GM11168 (cell line): Measurements from ENCODE around the gene RAB11FIP5.
"Not testable (repeated sequence)": the region's sequence is repeated elsewhere in the genome, so short reads cannot be mapped to it uniquely, and the experiment has no call there.

Experiments
- in situ Hi-C: fragments of 300-500 bp; cut with MboI; formaldehyde crosslinking; loops from one replicate; pipeline ENCODE4 v1.12.0; 2022; ENCODE audit warnings: low sequenced_read_pairs; ENCODE audit not compliant: unreplicated experiment

Gene RAB11FIP5

DNA sequence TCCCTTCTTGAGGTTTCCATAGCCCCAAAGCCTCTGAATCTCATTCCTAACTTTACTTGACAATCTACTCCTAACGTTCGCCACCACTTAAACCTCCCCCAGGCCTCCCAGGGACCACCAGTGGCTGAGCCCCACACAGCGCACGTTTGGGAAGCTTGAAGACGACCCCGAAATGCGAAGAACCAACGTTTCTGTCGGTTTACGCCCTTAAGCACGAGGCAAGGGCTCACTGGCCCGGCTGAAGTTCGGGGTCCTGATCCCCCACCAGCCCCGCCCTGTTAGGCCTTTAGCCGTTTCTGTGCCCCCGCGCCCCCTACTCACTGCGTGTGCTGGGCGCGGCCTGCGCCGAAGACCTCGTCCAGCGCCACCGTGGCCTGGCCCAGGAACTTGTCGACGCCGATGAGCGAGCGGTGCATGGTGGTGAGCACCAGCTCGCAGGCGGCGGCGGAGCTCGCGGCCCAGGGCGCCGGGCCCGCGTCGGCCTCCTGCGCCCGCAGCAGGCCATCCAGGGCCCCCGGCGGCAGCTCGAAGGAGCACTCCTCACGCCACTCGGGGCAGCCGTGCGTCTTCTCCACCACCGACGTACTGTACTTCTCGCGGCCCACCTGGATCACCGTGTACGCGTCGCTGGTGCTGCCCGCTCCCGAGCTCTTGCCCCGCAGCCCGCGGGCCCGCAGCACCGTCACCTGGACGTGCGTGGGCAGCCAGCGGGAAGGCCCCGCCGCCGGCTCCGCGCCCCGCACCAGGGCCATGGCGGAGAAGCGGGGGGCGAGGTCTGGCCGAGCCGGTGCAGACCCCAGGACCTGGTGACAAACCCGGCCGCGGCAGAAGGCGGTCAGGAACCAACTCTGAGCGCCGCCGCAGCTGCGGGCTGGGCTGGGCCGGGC lies 479 bp downstream of the RAB11FIP5 start:
- in situ Hi-C loops: no loop called here

DNA sequence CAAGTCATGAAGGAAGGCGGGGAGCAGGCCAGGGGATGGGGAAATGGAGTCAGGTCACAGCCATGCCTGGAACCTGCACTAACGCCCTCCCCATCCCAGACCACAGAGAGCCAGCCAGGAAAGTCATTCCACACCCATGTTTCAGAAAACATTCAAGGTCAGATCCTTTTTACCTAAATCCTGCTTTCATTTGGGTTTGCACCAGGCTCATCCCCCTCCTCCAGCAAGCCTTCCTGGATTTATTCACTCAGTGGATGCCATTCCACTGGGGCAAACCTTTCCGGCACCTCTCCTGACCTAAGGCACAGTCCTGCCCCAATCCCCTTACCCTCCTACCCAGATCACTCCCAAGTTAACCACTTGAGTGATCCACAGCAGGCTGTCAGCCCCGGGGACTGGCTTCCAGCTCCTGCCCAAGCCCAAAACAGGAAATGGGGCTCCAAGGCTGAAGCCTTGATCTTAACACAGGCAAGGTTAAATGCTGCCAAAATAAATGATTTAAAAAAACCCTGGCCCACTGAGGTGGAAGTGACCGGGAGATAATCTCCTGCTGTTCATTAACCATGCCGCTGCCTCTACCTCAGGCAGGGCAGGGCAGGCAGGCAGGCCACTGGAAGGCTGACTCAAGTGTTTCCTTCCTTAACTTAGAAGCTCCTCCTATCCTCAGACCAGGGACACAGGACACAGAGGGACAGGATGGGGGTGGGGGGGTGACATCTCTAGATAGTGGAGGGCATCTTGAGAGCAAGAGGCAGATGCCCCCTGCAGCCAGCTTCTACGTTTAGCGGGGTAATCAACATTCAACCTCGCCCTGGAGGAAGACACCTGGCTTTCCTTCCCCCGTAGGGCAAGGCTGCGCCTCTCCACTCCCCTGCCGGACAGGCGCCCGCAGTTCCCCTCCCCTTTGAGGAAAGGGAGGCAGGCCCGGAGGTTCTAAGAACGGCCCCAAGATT lies 1.4 kb downstream of the RAB11FIP5 start:
- in situ Hi-C loops: no loop called here

DNA sequence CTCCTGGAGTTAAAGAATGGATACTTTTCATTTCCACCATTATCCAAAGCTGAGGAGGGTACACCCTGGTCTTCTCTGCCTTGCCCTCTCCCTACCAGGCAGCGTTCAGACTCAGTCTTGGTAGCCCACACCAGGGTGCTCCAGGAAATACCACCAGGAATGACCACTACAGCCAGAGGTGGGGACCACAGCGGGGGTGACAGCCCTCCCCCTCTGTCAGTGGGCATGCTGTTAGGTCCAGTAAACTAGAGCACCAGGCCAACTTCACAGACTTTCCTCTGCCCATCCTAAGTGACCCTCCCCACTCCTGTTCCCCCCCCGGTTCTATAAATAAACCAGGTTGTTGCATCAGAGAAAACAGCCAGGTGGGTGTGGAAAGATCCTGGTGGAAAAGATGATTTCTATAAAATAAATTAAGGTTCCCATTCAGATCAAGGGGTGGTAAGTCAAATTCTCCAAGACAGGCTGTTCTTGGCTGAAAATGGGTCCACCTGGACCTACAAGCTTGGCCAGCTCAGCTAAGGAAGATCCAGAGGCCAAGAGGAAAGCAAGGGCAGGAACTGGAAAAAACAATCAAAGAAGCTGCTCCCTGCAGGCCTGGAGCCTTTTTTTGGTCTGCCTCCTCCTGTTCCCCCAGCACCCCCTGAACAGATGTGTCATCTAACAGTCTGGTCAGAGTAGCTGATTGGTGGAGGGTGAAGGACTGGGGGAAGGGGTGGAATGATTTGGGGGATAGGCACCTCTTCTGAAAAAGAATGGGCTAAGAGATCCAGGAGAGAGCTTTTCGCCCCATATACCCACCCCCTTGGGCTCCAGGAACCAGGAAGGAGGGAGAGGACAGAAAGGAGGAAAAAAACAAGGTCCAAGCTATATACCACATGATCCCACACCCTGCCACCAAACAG lies 2.3 kb downstream of the RAB11FIP5 start:
- in situ Hi-C loops: no loop called here

DNA sequence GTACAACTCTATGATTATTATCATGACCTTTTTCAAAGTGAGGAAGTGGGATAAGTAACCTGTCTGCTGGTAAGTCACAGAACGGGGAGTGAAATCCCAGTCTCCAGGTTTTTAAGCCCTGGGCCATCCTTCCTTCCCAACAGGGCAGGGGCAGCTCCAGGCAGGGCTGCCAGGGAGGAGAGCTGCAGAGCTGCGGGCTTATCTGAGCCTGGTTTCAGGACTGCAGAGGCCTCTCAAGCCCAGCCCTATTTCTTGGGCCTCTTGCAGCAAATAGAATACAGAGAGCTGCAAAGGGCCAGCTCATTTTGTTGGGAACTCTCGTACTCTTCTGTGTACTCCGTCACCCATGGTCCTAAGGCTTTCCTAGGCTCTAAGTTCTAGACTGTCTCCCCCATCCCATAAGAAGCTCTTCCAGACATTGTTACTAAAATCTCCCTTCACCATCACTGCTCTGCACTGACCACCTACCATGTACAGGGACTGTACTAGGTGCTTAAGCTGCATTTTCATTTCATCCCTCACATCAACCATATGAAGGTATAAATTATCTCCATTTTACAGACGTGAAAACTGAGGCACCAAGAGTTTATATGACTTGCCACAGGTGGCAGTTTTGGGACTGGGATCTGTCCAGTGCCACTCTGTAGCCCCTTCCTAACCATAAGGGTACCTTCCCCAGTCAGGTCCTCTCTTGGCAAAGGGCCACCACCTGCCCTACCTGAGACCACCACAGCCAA lies 3.1 kb downstream of the RAB11FIP5 start:
- in situ Hi-C loops: no loop called here

DNA sequence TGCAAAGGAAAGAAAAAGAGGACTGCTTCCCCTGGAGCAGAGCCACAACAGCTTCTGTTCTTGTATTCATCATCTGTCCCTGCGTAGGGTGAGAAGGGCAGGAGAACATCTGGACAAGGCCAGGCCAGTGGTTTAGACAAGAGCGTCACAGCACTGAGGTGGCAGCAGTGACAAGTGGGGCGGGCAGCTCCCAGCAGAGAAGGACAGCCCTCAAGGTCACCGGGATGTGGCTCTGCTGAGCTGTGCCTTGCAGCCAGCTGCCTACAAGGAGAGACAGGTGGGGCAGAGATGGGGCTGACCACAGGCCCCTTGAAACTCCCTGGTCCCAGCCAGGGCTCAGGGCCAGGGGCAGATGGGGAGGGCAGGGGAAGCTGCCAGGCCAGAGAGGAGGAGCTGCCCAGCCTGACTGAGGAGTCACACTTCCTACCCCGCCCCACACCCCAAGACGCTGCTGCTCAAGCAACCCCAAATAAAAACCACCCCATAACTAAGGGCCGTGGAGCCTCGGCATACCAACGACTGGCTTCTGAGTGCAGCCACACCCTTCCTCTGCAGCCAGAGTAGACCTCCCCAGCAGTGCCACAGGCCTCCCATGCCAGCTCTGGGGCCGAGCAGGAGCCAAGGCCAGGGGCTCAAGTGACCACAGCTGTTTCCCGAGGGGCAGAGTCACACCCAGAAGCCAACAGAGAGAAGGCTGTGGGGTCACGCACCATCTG lies 5.4 kb downstream of the RAB11FIP5 start:
- in situ Hi-C loops: no loop called here

DNA sequence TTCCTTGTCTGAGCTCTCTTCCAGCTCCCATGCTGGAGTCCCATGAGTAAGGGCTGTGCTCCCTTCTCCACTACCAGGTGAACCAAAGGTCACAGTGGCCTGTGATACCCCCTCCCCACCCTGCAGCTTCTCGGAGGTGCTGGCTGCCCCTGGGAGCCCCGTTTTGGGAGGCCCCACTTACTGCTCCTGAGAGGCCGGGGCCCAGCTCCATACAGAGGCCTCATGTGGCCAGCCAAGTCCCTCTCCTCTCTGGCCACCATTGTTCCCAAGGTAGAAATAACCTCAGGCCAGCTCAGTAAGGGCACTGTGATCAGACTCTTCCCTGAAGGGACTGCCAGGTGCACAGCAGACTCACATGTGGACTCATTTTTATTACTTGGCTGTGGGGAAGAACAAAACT lies 6.0 kb downstream of the RAB11FIP5 start:
- in situ Hi-C loops: no loop called here

DNA sequence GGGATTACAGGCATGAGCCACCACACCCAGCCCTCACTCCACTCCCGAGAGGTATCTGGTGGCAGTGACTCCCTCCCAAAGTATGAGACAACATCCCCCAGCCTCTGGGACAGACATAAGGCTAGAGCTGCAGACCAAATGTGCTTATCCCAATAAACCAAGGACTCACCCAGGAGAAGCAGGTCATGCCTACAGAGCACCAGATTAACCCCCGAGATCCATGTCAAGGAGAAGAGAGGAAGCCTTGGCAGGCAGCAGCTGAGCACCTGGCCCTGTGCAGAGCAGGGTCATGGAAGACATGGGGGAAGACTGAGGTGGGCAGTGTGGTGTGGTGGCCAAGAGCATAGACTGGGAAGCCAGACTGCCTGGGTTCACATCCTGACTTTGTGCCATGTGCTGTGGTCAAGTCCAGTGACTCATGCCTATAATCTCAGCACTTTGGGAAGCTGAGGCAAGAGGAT lies 7.2 kb downstream of the RAB11FIP5 start:
- in situ Hi-C loops: no loop called here

DNA sequence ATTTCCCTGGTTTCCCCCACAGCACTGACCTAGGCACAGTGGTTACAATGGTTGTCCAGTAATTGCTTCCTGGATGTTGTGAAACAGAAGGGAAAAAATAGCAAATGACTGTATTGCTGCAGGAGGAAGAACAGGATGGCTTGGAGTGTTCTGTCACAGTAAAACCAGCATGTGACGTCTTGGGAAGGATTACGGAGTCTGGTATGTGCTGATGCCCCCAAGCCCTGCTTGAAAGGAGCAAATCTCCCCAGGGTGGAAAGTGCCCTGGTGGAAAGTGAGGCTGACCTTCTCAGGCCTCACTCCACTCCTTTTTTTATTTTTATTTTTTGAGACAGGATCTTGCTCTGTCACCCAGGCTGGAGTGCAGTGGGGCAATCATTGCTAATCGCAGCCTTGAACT lies 7.8 kb downstream of the RAB11FIP5 start:
- in situ Hi-C loops: loop anchor here (5.0 kb wide), 1 partner anchor 72 kb away; no protein-coding TSS in a partner anchor

DNA sequence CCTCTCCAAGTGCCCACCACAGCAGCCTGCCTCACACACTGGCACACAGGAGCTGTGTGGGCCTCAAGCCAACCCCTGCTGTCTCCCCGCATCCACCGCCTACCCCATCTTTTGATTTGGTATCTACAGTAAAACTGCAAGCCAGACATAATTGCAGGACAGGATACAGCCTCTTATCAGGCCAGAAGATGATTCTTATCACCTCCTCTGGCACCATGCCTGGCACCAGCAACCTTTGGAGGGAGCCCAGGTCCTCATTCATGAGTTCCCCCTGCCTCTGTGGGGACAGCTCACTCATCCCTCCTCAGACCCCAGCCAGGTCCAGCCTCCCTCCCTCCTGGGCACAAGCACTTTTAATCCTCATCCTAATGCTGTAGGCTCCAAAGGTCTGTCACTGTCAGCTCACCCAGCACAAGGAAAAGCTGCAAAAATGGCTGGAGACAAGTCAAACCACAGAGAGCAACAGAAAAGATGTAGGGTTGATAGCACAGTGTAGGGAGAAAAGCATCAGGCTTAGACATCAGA lies 9.7 kb downstream of the RAB11FIP5 start:
- in situ Hi-C loops: loop anchor here (5.0 kb wide), 1 partner anchor 74 kb away; no protein-coding TSS in a partner anchor

DNA sequence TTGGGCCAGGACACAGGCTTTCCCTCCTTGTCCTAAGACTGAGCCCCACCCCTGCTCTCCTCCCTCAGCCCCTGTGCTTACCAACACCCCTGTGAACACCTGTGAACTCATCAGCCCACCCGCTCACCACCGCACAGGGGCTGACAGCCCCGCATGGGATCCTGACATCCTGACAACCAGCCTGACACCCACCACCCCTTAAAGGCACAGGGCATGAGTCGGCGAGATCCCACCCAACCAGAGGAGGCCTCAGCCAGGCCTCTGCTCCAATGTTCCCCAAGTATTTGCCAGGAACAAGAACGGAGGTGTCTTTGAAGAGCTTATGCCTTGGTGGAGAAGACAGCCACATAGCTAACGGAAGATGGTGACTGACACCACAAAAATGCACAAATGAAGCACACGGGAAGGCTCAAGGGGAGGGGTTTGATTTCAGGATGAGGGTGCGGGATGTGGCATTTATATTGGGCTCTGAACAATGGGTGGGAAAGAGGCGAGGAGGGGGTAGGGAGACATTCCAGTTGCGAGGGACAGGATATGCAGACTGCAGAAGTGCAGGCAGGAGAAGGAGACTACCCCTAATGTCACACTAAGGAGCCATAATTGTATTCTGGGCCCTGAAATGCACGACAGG lies 11.0 kb downstream of the RAB11FIP5 start:
- in situ Hi-C loops: loop anchor here (5.0 kb wide), 1 partner anchor 76 kb away; no protein-coding TSS in a partner anchor

DNA sequence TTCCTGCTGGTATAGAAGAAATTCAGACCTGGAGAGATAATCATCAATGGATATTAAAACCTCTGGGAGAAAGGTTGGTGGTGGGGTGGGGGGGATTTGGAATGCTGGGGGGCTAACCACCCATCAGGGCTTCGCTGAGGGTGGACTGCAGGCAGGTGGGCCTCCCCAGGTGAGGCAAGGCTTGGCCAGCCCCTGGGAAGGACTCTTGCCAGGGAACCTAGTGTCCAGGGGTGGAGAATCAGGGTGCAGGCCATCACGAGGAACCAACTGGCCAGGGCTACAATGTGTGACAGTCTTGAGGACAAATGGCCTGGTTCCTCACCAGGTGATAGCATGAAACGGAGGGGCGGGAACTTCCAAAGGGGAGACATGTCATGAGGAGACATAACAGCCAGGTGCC lies 11.8 kb downstream of the RAB11FIP5 start:
- in situ Hi-C loops: loop anchor here (5.0 kb wide), 1 partner anchor 76 kb away; no protein-coding TSS in a partner anchor

DNA sequence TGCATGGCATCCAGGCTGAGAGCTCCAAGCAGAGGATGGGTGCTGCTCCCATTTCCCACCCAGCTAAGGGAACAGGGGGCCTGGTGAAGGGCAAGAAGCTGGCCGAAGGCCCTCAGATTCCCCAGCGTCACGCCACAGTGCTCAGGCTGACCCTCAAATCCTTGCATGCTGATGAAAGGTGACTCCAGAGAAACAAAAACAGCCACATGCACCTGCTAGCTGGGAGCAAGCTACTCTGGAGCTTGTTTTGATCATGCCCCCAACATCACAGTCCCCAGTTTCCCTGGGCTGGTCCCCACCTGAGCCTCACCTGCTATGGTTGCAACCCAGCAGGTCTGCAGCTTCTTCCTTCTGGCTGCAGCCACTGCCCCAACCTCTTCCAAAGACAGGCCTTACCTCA lies 13.3 kb downstream of the RAB11FIP5 start:
- in situ Hi-C loops: no loop called here

DNA sequence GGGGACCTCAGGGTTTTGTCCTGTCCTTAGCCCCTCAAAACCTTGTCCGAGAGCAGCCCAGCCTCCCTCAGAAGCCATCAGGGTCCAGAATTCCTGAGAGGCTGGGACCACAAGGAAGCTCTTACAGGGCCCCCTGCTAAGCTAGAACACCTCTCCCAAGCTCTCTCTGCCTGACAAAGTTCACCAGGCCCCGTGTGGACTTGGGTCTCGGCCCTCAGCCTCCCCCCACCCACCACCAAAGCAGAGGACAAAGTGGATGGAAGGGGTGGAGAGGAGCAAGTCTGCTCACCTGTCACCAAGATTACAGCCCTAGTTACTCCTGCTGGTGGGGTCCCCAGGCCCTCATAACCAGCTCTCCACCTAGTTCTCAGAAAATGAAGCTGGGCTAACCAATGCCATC lies 16.8 kb downstream of the RAB11FIP5 start:
- in situ Hi-C loops: no loop called here

DNA sequence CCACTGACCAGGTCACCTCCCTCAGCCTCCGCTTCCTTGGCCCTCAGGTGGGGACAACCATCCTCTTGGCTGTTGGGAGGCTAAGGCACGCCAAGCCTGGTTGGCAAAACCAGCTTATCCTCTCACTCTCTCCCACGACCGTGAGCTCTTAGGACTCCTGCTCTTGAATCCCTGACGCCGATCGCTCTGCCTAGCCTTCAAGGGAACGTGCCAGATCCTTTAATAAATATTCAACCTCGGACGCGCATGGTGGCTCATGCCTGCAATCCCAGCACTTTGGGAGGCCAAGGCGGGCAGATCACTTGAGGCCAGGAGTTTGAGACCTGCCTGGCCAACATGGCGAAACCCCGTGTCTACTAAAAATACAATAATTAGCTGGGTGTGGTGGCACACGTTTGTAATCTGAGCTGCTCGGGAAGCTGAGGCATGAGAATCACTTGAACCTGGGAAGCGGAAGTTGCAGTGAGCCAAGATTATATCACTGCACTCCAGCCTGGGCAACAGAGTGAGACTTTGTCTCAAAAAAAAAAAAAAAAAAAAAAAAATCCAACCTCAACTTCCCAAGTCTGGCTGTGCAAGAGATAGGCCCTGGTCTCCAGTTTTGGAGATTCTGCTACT lies 19.0 kb downstream of the RAB11FIP5 start:
- in situ Hi-C loops: not testable (repeated sequence)

DNA sequence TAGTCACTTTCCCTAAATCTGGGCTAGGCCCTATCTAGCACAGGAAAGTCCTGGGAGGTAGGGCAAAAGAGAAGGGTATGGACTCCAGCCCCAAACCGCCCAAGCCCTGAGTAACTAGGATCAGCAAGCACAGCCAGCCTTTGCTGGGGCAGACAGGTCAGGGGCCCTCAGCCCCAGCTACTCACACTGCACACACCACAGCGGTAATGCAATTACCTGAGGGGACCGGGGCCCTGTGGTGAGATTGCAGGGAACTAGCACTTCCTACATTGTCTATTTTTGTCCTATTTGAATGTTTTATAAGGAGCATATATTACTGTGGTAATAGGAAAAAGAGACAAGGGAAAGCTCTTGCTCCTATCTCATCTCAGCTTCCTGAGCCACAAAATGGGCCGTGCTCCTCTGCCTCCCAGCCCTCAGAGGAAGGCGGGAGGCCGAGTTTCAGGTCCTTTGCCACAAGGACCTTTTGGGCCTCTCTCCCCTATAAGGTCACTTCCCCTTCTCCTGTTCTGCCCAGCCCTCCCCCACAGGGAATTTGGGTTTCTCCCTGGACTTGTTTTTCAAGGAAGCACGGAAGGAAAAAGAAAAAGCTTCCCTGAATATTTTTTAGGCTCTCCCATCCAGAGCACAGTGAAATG lies 20.5 kb downstream of the RAB11FIP5 start:
- in situ Hi-C loops: no loop called here

DNA sequence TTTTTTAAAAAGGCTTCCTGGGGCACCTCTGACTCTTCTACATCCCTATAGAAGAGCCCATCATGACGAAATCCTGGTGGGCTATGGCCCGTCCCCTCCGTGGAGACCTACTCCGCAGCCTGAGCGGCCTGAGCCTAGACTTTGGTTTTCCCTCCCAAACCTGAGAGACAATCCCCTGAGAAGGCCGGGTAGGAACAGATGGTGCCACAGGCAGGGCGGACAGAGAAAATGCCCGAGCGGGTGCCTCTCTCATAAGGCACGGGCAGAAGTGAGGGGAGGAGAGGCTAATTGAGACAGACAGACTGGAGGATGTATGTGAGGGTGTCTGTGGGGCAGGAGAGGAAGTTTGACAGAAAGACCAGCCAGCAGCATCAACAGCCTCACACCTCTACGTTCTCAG lies 21.1 kb downstream of the RAB11FIP5 start:
- in situ Hi-C loops: no loop called here

DNA sequence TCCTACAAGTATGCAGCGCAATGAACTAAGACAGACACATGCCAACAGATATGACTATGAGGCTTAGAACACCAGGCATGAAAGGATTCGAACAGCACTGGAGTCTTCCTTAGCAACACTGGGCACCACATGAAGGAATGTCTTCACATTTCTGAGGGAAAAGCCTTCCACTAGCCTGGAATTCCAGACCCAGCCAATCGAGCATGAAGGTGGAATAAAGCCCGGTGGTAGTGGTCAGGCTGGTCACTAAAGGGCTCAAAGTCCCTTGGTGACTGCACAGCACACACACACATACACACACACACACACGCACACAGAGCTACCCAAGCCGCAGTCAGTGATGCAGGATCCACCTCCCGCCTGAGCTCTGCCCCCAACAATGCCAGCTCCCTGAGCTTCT lies 21.6 kb downstream of the RAB11FIP5 start:
- in situ Hi-C loops: no loop called here
